Purkinje cell (primary cell): Measurements from ENCODE around the gene WDPCP. TPM values are rescaled to one million over a fixed set of nuclear protein-coding genes. Genes with fewer than 3 reads are reported as not detected.

Experiments used
- polyA plus RNA-seq: library from polyadenylated mRNA; unstranded; fragments of >200 nt; fragmentation: Nextera tagmentation; gene quantifications from 2 replicates; pipeline ENCODE4 v1.2.1, GENCODE V29; 2014

The WDPCP gene
- 6.6 and 8.9 TPM in 2 replicates for polyA plus RNA-seq

DNA sequence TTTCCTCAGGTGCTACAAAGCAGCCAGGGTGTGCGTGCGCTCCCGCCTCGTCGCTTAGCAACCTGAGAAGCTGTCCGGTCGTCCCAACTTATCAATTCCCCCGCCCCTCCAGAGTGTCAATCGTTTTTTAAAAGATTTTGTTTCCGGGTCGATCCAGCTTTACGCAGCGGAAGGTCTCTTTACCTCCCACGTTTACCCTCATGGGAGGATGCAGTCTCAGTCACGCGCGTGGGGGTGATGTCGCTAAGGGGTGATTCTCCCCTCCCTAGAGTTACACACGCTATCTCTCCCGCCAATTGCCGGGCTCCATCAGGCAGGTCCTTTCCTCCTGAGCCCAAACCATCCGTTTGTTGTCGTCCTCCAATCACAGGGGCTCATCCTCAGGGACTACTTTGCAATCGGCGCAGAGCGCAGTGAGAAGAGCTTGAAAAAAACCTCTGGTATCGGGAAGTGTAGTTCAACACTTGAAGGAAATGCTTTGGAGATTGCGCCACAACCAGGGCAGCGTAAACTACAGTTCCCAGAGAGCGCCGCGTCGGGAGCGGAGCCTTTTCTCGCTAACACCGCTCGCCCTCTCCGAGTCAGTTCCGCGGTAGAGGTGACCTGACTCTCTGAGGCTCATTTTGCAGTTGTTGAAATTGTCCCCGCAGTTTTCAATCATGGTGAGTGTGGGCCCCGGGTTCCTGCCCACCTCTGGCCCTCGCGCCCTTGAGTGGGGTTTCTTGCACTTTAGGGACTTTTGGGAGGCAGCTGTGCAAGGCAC is at the start of gene WDPCP, which contains the start of gene MDH1:
Gene WDPCP, minus strand, starts transcription at position 93 of the 763 bp plus-strand sequence. CDS start 206 bp downstream, outside the sequence.
Gene MDH1, plus strand, starts transcription at position 579 of the 763 bp plus-strand sequence. Its CDS starts 81 bp downstream, at position 660.

Other genes with a start within 250 kb of the WDPCP start
- 3,506 and 4,568 TPM in 2 replicates for gene MDH1, start 486 bp upstream of the WDPCP start, polyA plus RNA-seq